Keratinocyte (primary cell): ENCODE measurements around the gene NGEF. TPM values are rescaled to one million over a fixed set of nuclear protein-coding genes. Genes with fewer than 3 reads are reported as not detected.

ENCODE experiments used
- DNase-seq: peaks from one replicate; pipeline ENCODE4 v3.0.0-alpha.2; 2011; ENCODE audit warnings: low read depth, missing footprints, low spot score
- FAIRE-seq: peaks from 2 replicates; lab custom pipeline; 2011; peaks lifted over from hg19 to GRCh38; lab: Jason Lieb, UNC
- H2AFZ ChIP-seq: 2 replicates; pipeline ENCODE4 v1.6.0; 2012; ENCODE audit warnings: low read length, control low read depth, inconsistent platforms; ENCODE audit not compliant: control insufficient read depth
- H3K27ac ChIP-seq: 2 replicates; pipeline ENCODE4 v1.5.1; 2011; ENCODE audit warnings: low read length; ENCODE audit not compliant: control insufficient read depth, insufficient read depth
- H3K27me3 ChIP-seq: 3 replicates; pipeline ENCODE4 v1.6.0; 2011; ENCODE audit warnings: low read length; ENCODE audit not compliant: control insufficient read depth, insufficient read depth; ENCODE audit errors: extremely low read depth
- H3K36me3 ChIP-seq, 2 experiments: 2 replicates in 1 of 2; 3 replicates in 1 of 2; pipeline ENCODE4 v1.5.1; 2011; ENCODE audit warnings: low read length in 2 of 2, mild to moderate bottlenecking in 1 of 2; ENCODE audit not compliant: control insufficient read depth in 2 of 2, insufficient read depth in 2 of 2; ENCODE audit errors: extremely low read depth in 1 of 2
- H3K4me1 ChIP-seq: 3 replicates; pipeline ENCODE4 v1.5.1; 2011; ENCODE audit warnings: low read length; ENCODE audit not compliant: control insufficient read depth, insufficient read depth; ENCODE audit errors: extremely low read depth
- H3K4me2 ChIP-seq: 3 replicates; pipeline ENCODE4 v1.6.0; 2011; ENCODE audit warnings: low read depth, low read length; ENCODE audit not compliant: control insufficient read depth, insufficient read depth; ENCODE audit errors: extremely low read depth
- H3K4me3 ChIP-seq, 3 experiments: fragments of 200-600 bp in 1 of 3; sonication (generic) in 1 of 3; 2 replicates in 2 of 3; 3 replicates in 1 of 3; pipeline ENCODE4 v1.5.1; 2011 to 2016; ENCODE audit warnings: low read length in 3 of 3, mild to moderate bottlenecking in 3 of 3, control low read depth in 2 of 3, inconsistent platforms in 1 of 3, low read depth in 1 of 3, mixed read lengths in 1 of 3, mixed run types in 1 of 3, moderate library complexity in 1 of 3; ENCODE audit not compliant: control insufficient read depth in 2 of 3, insufficient read depth in 2 of 3; ENCODE audit errors: extremely low read depth in 1 of 3
- H3K79me2 ChIP-seq: 2 replicates; pipeline ENCODE4 v1.6.0; 2012; ENCODE audit warnings: low read length; ENCODE audit not compliant: control insufficient read depth, insufficient read depth
- H3K9ac ChIP-seq: 3 replicates; pipeline ENCODE4 v1.6.0; 2011; ENCODE audit warnings: low read length; ENCODE audit not compliant: control insufficient read depth, insufficient read depth; ENCODE audit errors: extremely low read depth
- H3K9me1 ChIP-seq: 3 replicates; pipeline ENCODE4 v1.6.0; 2011; ENCODE audit warnings: low read length; ENCODE audit not compliant: control insufficient read depth, insufficient read depth; ENCODE audit errors: extremely low read depth
- H3K9me3 ChIP-seq: 2 replicates; pipeline ENCODE4 v1.5.1; 2012; ENCODE audit warnings: low read depth, low read length; ENCODE audit not compliant: control insufficient read depth
- H4K20me1 ChIP-seq: 3 replicates; pipeline ENCODE4 v1.6.0; 2011; ENCODE audit warnings: low read length; ENCODE audit not compliant: control insufficient read depth, insufficient read depth; ENCODE audit errors: extremely low read depth
- CTCF ChIP-seq, 3 experiments: IDR thresholded peaks in 1 of 3; conservative IDR thresholded peaks in 1 of 3; optimal IDR thresholded peaks in 1 of 3; 2 replicates in 2 of 3; 3 replicates in 1 of 3; pipeline versions ENCODE3 to v1.5.1; 2011; ENCODE audit warnings: low read length in 3 of 3, mild to moderate bottlenecking in 3 of 3, moderate library complexity in 2 of 3, control low read depth in 1 of 3, inconsistent platforms in 1 of 3; ENCODE audit not compliant: insufficient read depth in 2 of 3; ENCODE audit errors: extremely low read depth in 1 of 3
- EZH2 ChIP-seq: IDR thresholded peaks from one replicate; pipeline ENCODE4 v1.6.1; 2012; ENCODE audit warnings: inconsistent platforms, mild to moderate bottlenecking, low read length, moderate library complexity
- dilution Hi-C: fragments of 300-500 bp; cut with MboI; formaldehyde crosslinking; loops from one replicate; pipeline ENCODE4 v1.7.0; 2020; ENCODE audit warnings: low sequenced_read_pairs; ENCODE audit not compliant: extremely low pct_ligation_motif_present
- polyA plus RNA-seq, 5 experiments: library from polyadenylated mRNA; depleted of rRNA in 3 of 5; stranded (reverse) in 3 of 5; stranded (forward) in 1 of 5; unstranded in 1 of 5; fragments of >200 nt; gene quantifications; 1 replicate in 1 of 5; 2 replicates in 3 of 5; 3 replicates in 1 of 5; pipeline versions ENCODE4 v1.2.1 to v1.2.3, GENCODE V29; 2011 to 2012; ENCODE audit warnings: missing spikeins in 2 of 5, low read depth in 1 of 5, low replicate concordance in 1 of 5

NGEF gene
- polyA plus RNA-seq, 1 donor (not counting 4 experiments of a cell fraction or from before 2014, with no cell fraction given): 0.17 TPM

- H3K27me3 ChIP-seq: no peaks in the 10 kb centered on the region
- no peak overlapping the region for H3K4me2 ChIP-seq
- no peak for FAIRE-seq
- H3K9ac ChIP-seq: no peak overlapping the region
- no peaks in the 10 kb centered on the region for H3K36me3 ChIP-seq
- no peak for DNase-seq
- no peaks in the 10 kb centered on the region for H4K20me1 ChIP-seq
- H3K9me3 ChIP-seq: no peaks in the 10 kb centered on the region
- H2AFZ ChIP-seq: no peak overlapping the region
- dilution Hi-C loops: no loop called here
- H3K9me1 ChIP-seq: no peaks in the 10 kb centered on the region
- no peaks in the 10 kb centered on the region for H3K79me2 ChIP-seq
- TF ChIP-seq CTCF (optimal IDR thresholded peaks at IDR 0.05 in 1 of 3, IDR thresholded peaks at IDR 0.05 in 1 of 3, conservative IDR thresholded peaks at IDR 0.05 in 1 of 3; ENCODE audit: extremely low read depth in 1 of 3, insufficient read depth in 2 of 3, low read length in 3 of 3) (no peak), EZH2 (no peak)
- H3K4me3 ChIP-seq: no peak overlapping the region
- no peak overlapping the region for H3K27ac ChIP-seq
- H3K4me1 ChIP-seq: peaks cover 24% of the 10 kb centered on the region
These were observed 26.9 kb downstream of the NGEF start for GRCh38 chr2:232986155-232986554.

- DNase-seq: no peak
- H3K27ac ChIP-seq: no peak overlapping the region
- FAIRE-seq: no peak
These were observed 28.4 kb downstream of the NGEF start for GRCh38 chr2:232984451-232985207.

More at GRCh38 chr2:232984451-232985207, 28.4 kb downstream of the NGEF start:
- peaks cover 3% of the 10 kb centered on the region for H3K9me1 ChIP-seq
- dilution Hi-C loops: no loop called here
- no peaks in the 10 kb centered on the region for H3K79me2 ChIP-seq
- no peak overlapping the region for H3K4me3 ChIP-seq
- H3K4me2 ChIP-seq: no peak overlapping the region
- H3K9me3 ChIP-seq: no peaks in the 10 kb centered on the region
- no peaks in the 10 kb centered on the region for H3K36me3 ChIP-seq
- H4K20me1 ChIP-seq: no peaks in the 10 kb centered on the region
- H3K27me3 ChIP-seq: no peaks in the 10 kb centered on the region
- no peak overlapping the region for H3K9ac ChIP-seq
- H3K4me1 ChIP-seq: peaks cover 38% of the 10 kb centered on the region
- TF ChIP-seq CTCF (optimal IDR thresholded peaks at IDR 0.05 in 1 of 3, IDR thresholded peaks at IDR 0.05 in 1 of 3, conservative IDR thresholded peaks at IDR 0.05 in 1 of 3; ENCODE audit: extremely low read depth in 1 of 3, insufficient read depth in 2 of 3, low read length in 3 of 3) (no peak), EZH2 (no peak)
- no peak overlapping the region for H2AFZ ChIP-seq
